ENCODE results near the gene NKX2-8.

NKX2-8 gene

DNA sequence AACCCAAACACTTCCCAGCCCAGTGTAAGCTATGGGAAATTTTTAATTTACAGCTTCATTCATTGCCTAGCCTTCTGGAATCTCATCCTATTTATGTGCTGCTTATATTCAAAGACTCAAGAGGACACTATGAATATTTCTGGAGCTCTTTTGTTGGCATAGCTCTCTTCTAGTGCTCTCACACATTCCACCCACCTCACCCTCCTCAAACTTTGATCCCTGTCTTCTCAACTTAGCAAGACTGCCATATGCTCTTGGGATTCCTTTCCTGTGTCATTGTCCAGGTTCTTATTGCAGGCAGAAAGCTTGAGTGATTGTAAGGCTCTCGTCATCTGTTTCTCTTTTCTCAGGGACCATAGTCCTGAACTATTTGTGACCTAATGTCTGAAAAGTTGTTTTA lies 44.4 kb downstream of the NKX2-8 start:
- TF ChIP-seq, protein P1, sequence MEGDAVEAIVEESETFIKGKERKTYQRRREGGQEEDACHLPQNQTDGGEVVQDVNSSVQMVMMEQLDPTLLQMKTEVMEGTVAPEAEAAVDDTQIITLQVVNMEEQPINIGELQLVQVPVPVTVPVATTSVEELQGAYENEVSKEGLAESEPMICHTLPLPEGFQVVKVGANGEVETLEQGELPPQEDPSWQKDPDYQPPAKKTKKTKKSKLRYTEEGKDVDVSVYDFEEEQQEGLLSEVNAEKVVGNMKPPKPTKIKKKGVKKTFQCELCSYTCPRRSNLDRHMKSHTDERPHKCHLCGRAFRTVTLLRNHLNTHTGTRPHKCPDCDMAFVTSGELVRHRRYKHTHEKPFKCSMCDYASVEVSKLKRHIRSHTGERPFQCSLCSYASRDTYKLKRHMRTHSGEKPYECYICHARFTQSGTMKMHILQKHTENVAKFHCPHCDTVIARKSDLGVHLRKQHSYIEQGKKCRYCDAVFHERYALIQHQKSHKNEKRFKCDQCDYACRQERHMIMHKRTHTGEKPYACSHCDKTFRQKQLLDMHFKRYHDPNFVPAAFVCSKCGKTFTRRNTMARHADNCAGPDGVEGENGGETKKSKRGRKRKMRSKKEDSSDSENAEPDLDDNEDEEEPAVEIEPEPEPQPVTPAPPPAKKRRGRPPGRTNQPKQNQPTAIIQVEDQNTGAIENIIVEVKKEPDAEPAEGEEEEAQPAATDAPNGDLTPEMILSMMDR (IDR thresholded peaks at IDR 0.05), result no peak

All from LNCAP (cell line).